CD14-positive monocyte (primary cell): ENCODE data around the gene ATP5F1E. TPM values are rescaled to one million over a fixed set of nuclear protein-coding genes. Genes with fewer than 3 reads are reported as not detected.
"Not testable (repeated sequence)": the region's sequence is repeated elsewhere in the genome, so short reads cannot be mapped to it uniquely, and the experiment has no call there.

Experiments used
- DNase-seq, 3 donors: peaks; one replicate each; pipeline ENCODE4 v3.0.0-alpha.2; 2011 to 2022
- H2AFZ ChIP-seq: 2 replicates; pipeline ENCODE4 v1.6.0; 2012; ENCODE audit warnings: mild to moderate bottlenecking, low read depth, low read length, inconsistent platforms; ENCODE audit not compliant: insufficient read depth, poor library complexity, severe bottlenecking
- H3K27ac ChIP-seq, 2 donors: 1 replicate in 1 of 2; 2 replicates in 1 of 2; pipeline ENCODE4 v1.5.1; 2012 to 2013; ENCODE audit warnings: low read length in 2 of 2, control low read depth in 1 of 2, inconsistent platforms in 1 of 2, low read depth in 1 of 2, mild to moderate bottlenecking in 1 of 2
- H3K27me3 ChIP-seq, 2 donors: one replicate each; pipeline versions ENCODE4 v1.6.0 to v1.6.1; 2011 to 2013; ENCODE audit warnings: low read length in 2 of 2; ENCODE audit not compliant: control insufficient read depth in 2 of 2, insufficient read depth in 2 of 2
- H3K36me3 ChIP-seq, 2 donors: replicated peaks in 1 of 2; 1 replicate in 1 of 2; 2 replicates in 1 of 2; pipeline versions ENCODE4 v1.5.1 to v1.6.1; 2012 to 2013; ENCODE audit warnings: low read length in 2 of 2, control low read depth in 1 of 2, inconsistent platforms in 1 of 2, mild to moderate bottlenecking in 1 of 2; ENCODE audit not compliant: insufficient read depth in 2 of 2, control insufficient read depth in 1 of 2
- H3K4me1 ChIP-seq, 2 donors: 1 replicate in 1 of 2; 2 replicates in 1 of 2; pipeline versions ENCODE4 v1.5.1 to v1.6.1; 2012 to 2013; ENCODE audit warnings: low read length in 2 of 2, control low read depth in 1 of 2, inconsistent platforms in 1 of 2, mild to moderate bottlenecking in 1 of 2, moderate library complexity in 1 of 2; ENCODE audit not compliant: insufficient read depth in 2 of 2, control insufficient read depth in 1 of 2
- H3K4me2 ChIP-seq: replicated peaks from 2 replicates; pipeline ENCODE3; 2012; ENCODE audit warnings: low read length, moderate library complexity, mild to moderate bottlenecking; ENCODE audit not compliant: poor library complexity, severe bottlenecking; ENCODE audit errors: extremely low read depth
- H3K4me3 ChIP-seq, 3 experiments: fragments of 200-600 bp in 1 of 3; sonication (generic) in 1 of 3; replicated peaks in 1 of 3; 1 replicate in 2 of 3; 2 replicates in 1 of 3; pipeline ENCODE4 v1.5.1; 2011 to 2013; ENCODE audit warnings: low read length in 3 of 3, mild to moderate bottlenecking in 3 of 3, control low read depth in 2 of 3, low read depth in 2 of 3, inconsistent platforms in 1 of 3, moderate library complexity in 1 of 3
- H3K79me2 ChIP-seq: 2 replicates; pipeline ENCODE4 v1.6.0; 2012; ENCODE audit warnings: mild to moderate bottlenecking, control low read depth, inconsistent platforms, low read length, moderate library complexity; ENCODE audit not compliant: insufficient read depth
- H3K9ac ChIP-seq: 2 replicates; pipeline ENCODE4 v1.6.0; 2017; ENCODE audit warnings: low read length, mild to moderate bottlenecking; ENCODE audit not compliant: insufficient read depth, poor library complexity, severe bottlenecking
- H3K9me3 ChIP-seq, 2 donors: replicated peaks in 1 of 2; 1 replicate in 1 of 2; 2 replicates in 1 of 2; pipeline versions ENCODE4 v1.5.1 to v1.6.1; 2012 to 2013; ENCODE audit warnings: low read length in 2 of 2, control low read depth in 1 of 2; ENCODE audit not compliant: control insufficient read depth in 1 of 2, insufficient read depth in 1 of 2
- H4K20me1 ChIP-seq: 2 replicates; pipeline ENCODE4 v1.6.0; 2012; ENCODE audit warnings: mild to moderate bottlenecking, low read length, control low read depth, moderate library complexity; ENCODE audit not compliant: insufficient read depth
- H3K27ac Mint-ChIP-seq, 7 donors: one replicate each; pipeline ENCODE4 v1.8.0; 2020; ENCODE audit warnings: mild to moderate bottlenecking in 7 of 7, mixed read lengths in 7 of 7, moderate library complexity in 6 of 7, inconsistent platforms in 2 of 7
- H3K27me3 Mint-ChIP-seq, 3 donors: one replicate each; pipeline ENCODE4 v1.8.0; 2021 to 2022; ENCODE audit warnings: low read depth in 3 of 3, mild to moderate bottlenecking in 3 of 3, mixed read lengths in 3 of 3, moderate library complexity in 3 of 3, inconsistent platforms in 1 of 3
- H3K36me3 Mint-ChIP-seq, 2 donors: one replicate each; pipeline ENCODE4 v1.8.0; 2020; ENCODE audit warnings: mixed read lengths in 2 of 2, inconsistent platforms in 1 of 2, mild to moderate bottlenecking in 1 of 2
- H3K4me1 Mint-ChIP-seq: one replicate; pipeline ENCODE4 v1.8.0; 2020; ENCODE audit warnings: mild to moderate bottlenecking, mixed read lengths
- H3K4me3 Mint-ChIP-seq, 2 donors: one replicate each; pipeline ENCODE4 v1.8.0; 2020; ENCODE audit warnings: mild to moderate bottlenecking in 2 of 2, mixed read lengths in 2 of 2, moderate library complexity in 1 of 2
- H3K9me3 Mint-ChIP-seq, 7 donors: one replicate each; pipeline ENCODE4 v1.8.0; 2020 to 2022; ENCODE audit warnings: mixed read lengths in 7 of 7, mild to moderate bottlenecking in 6 of 7, moderate library complexity in 6 of 7, inconsistent platforms in 2 of 7
- CTCF ChIP-seq: fragments of 200-600 bp; IDR thresholded peaks from one replicate; pipeline ENCODE4 v1.8.0; 2022; ENCODE audit warnings: antibody characterized with exemption, mild to moderate bottlenecking
- WGBS: methylation state at CpG from one replicate; pipeline ENCODE4 v1.1.5; 2013; ENCODE audit warnings: missing lambda C conversion rate; ENCODE audit not compliant: insufficient coverage; 5-methylcytosine and 5-hydroxymethylcytosine counted together
- intact Hi-C, 2 donors: fragments of 100-400 bp; cut with micrococcal nuclease; formaldehyde crosslinking; loops; one replicate each; pipeline versions ENCODE4 v1.15.0 to v1.15.1; 2023
- polyA plus RNA-seq, 3 donors: library from polyadenylated mRNA; depleted of rRNA in 1 of 3; unstranded in 2 of 3; stranded (reverse) in 1 of 3; fragments of 300-500 nt in 2 of 3; fragments of >200 nt in 1 of 3; fragmentation: Illumina TruSeq in 2 of 3; gene quantifications; 1 replicate in 2 of 3; 2 replicates in 1 of 3; pipeline ENCODE4 v1.2.3, GENCODE V29; 2012 to 2021

The ATP5F1E gene
- polyA plus RNA-seq, 3 donors, result 39.0 to 105 (median 102) TPM

GRCh38 chr20:59042151-59042795 lies 10.1 kb upstream of the ATP5F1E start, which contains the start of gene PRELID3B:
Gene PRELID3B (minus strand): TSS chr20:59042786. CDS start chr20:59042730, 56 bp downstream.
- DNase-seq, result peak in 2 of 3 donors; percentile 3 to 14
- peak within 1 kb of the TSS; percentile 76 for H2AFZ ChIP-seq
- TF ChIP-seq CTCF, result no peak
- intact Hi-C loops, result loop anchor here in 1 of 2 donors (5.0 to 10.0 kb wide), 2 partner anchors 145 to 387 kb away; partner anchors contain the start of gene STX16
- H3K27me3 Mint-ChIP-seq, result peaks cover 0 to 2% (median 0%) of the 10 kb centered on the region in 3 donors
- H3K4me1 ChIP-seq, result peaks cover 21 to 35% of the 10 kb centered on the region in 2 donors
- H3K36me3 Mint-ChIP-seq, result peaks cover 21 to 26% of the 10 kb centered on the region in 2 donors
- peaks cover 54% of the 10 kb centered on the region for H3K79me2 ChIP-seq
- WGBS, result 5% methylated on average over 50 of the region's 50 CpGs
- peak within 1 kb of the TSS; percentile 86 to 96 (median 92) for H3K27ac Mint-ChIP-seq
- peak within 1 kb of the TSS; percentile 85 to 91 for H3K4me3 Mint-ChIP-seq
- peak within 1 kb of the TSS; percentile 88 for H3K4me2 ChIP-seq
- H3K27ac ChIP-seq, result peak within 1 kb of the TSS; percentile 44 to 90
- peak within 1 kb of the TSS; percentile 76 to 92 (median 79) for H3K4me3 ChIP-seq
- peaks cover 11 to 25% of the 10 kb centered on the region in 2 donors for H3K36me3 ChIP-seq
- no peaks in the 10 kb centered on the region for H3K9me3 Mint-ChIP-seq
- no peaks in the 10 kb centered on the region for H3K27me3 ChIP-seq
- H3K4me1 Mint-ChIP-seq, result peaks cover 40% of the 10 kb centered on the region
- H3K9me3 ChIP-seq, result no peaks in the 10 kb centered on the region
- H4K20me1 ChIP-seq, result peaks cover 41% of the 10 kb centered on the region
- peak within 1 kb of the TSS; percentile 86 for H3K9ac ChIP-seq

DNA sequence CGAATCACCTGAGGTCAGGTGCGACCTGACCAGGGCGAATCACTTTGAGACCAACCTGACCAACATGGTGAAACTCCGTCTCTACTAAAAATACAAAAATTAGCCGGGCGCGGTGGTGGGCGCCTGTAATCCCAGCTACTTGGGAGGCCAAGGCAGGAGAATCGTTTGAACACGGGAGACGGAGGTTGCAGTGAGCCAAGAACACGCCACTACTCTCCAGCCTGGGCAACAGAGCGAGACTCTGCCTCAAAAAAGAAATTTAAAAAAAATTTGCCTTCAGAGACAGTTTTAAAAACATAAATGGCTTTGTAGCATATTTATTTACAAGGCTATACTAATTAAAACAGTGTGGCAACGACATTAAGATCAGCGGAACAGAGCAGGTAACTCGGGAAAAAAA lies 9.4 kb upstream of the ATP5F1E start:
- peak overlapping the region in 2 of 7 donors; percentile 75 to 86 for H3K27ac Mint-ChIP-seq
- H3K9me3 ChIP-seq, H3K27me3 ChIP-seq, H3K27me3 Mint-ChIP-seq, DNase-seq, H3K9me3 Mint-ChIP-seq, H2AFZ ChIP-seq, H3K9ac ChIP-seq: not testable (repeated sequence)
- peak overlapping the region in 1 of 2 donors; percentile 91 for H3K4me3 Mint-ChIP-seq
- Histone ChIP-seq H3K4me2 (peak overlapping the region; percentile 88), H4K20me1 (peaks cover 42% of the 10 kb centered on the region), H3K27ac (peak overlapping the region in 1 of 2 donors; percentile 90), H3K4me1 (peaks cover 21 to 35% of the 10 kb centered on the region in 2 donors), H3K4me3 (peak overlapping the region in 1 of 3 experiments; percentile 79), H3K36me3 (peaks cover 19 to 33% of the 10 kb centered on the region in 2 donors), H3K79me2 (peaks cover 58% of the 10 kb centered on the region)
- intact Hi-C loops, result loop anchor here in 1 of 2 donors (5.0 to 10.0 kb wide), 2 partner anchors 144 to 387 kb away; partner anchors contain the start of gene STX16
- peaks cover 29 to 34% of the 10 kb centered on the region in 2 donors for H3K36me3 Mint-ChIP-seq
- WGBS, result 92% methylated on average over 10 of the region's 16 CpGs
- H3K4me1 Mint-ChIP-seq, result peaks cover 40% of the 10 kb centered on the region
